HG03039 (cell line): Measurements from ENCODE around the gene PPA2.

ENCODE experiments used
- ATAC-seq: cut with Tn5 transposase; IDR thresholded peaks from one replicate; pipeline ENCODE4 v1.9.1; 2021; ENCODE audit warnings: mild to moderate bottlenecking, moderate library complexity; ENCODE audit not compliant: unreplicated experiment

Gene PPA2

GRCh38 chr4:105327956-105328355, 145.9 kb downstream of the PPA2 start:
- ATAC-seq, result no peak

- ATAC-seq, result no peak
These were observed 146.6 kb downstream of the PPA2 start for GRCh38 chr4:105327222-105327621.
